SH-SY5Y (cell line): Measurements from ENCODE around the gene MRPL36.

Source experiments
- GATA2 ChIP-seq: IDR thresholded peaks from 2 replicates; pipeline ENCODE4 v1.6.1; 2011; ENCODE audit warnings: mild to moderate bottlenecking, low read depth, low read length
- GATA3 ChIP-seq: IDR thresholded peaks from 2 replicates; pipeline ENCODE4 v1.6.1; 2011; ENCODE audit warnings: low read depth, mild to moderate bottlenecking, low read length, moderate library complexity

DNA sequence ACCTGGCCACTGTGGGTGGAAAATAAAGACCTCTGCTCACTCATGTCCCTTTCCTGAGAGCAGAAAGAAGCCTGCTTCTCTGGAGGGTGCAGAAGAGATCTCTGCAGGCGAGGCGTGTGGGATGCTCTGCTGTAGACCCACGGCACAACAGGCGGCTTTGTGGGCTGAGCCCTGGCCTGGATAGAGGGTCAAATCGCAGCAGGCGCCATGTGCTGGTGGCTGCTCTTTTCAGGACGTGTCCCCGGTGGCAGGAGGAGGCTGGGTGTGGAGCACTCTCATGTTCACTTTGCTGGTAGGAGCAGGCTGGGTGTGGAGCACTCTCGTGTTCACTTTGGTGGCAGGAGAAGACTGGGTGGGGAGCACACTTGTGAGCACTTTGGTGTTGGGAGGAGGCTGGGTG is 48.0 kb upstream of the MRPL36 start:
- TF ChIP-seq GATA3 = no peak
- TF ChIP-seq GATA2 = no peak
